ENCODE measurements around the gene RALGAPA2. TPM values are rescaled to one million over a fixed set of nuclear protein-coding genes. Genes with fewer than 3 reads are reported as not detected.

Gene RALGAPA2
- total and polyA plus RNA-seq, 2 of the 13 experiments (the other 11 are each of a cell fraction or from before 2014, with no cell fraction given) = 13.8 to 17.7 TPM

DNA sequence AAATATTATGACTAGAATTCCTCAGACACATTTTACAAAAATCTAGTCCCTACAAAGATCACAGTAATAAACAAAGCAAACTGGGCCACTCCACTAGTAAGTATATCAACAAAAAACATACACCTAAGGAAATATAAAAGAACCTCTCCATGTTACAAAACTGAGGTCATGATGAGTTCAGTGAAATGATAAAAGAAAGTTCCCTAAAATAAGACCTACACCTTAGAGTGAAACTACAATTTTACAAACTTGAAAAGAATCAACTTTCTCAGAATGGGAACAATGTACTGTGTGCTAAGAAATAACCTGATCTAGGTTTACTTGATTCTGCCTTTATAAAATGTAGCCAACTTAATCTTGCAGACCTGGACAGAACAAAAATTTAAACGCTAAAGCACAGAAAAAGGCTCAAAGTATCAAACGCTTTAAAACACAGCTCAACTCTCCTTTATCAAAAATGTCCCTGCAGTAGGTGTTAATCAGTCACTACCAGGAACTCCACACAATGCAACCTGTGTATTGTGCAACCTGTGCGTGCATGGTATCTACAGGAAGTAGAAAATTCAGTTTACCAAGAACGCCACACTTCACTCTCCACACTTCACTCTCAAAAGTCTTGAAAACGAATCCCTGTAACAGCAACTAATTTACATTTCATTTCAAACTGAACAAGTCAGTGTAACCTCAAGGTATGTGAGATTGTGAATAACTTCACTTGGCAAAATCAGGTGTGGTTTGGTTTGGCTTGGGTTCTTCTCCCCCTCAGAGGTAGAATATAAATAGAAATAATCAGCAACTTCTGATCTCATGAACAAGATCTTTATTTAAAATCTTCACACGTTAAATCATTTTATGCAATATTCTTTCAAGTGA is 1.8 kb downstream of the RALGAPA2 start (continued):
- TF ChIP-seq FOXO4 (CRISPR knock-in tag; conservative IDR thresholded peaks at IDR 0.05) (no peak), SOX13 (IDR thresholded peaks at IDR 0.05) (peak; percentile 71; the same call in 1 of the 2 replicates), SOX13 (CRISPR knock-in tag; conservative IDR thresholded peaks at IDR 0.05 in 1 of 2, IDR thresholded peaks at IDR 0.05 in 1 of 2) (peak in 1 of 2 experiments; percentile 97; a peak in 2 of 4 replicates), GATA4 (IDR thresholded peaks at IDR 0.05; ENCODE audit: borderline replicate concordance, low read depth) (peak; percentile 60; the same call in 1 of the 2 replicates), RFXAP (CRISPR knock-in tag; IDR thresholded peaks at IDR 0.05; ENCODE audit: borderline replicate concordance) (no peak), KDM1A (CRISPR knock-in tag; IDR thresholded peaks at IDR 0.05) (0 out of 2 replicates have a peak, but pooled peaks have one; percentile 38), DPF2 (CRISPR knock-in tag; IDR thresholded peaks at IDR 0.05; ENCODE audit: borderline replicate concordance, low read depth) (0 out of 2 replicates have a peak, but pooled peaks have one; percentile 43), ZNF496 (CRISPR knock-in tag; IDR thresholded peaks at IDR 0.05; ENCODE audit: insufficient replicate concordance) (no peak), ZNF713 (CRISPR knock-in tag; IDR thresholded peaks at IDR 0.05) (no peak), SALL1 (CRISPR knock-in tag; IDR thresholded peaks at IDR 0.05) (peak; percentile 58; the same call in 1 of the 2 replicates), THRA (CRISPR knock-in tag; IDR thresholded peaks at IDR 0.05; ENCODE audit: borderline replicate concordance) (peak; percentile 44; the same call in 1 of the 2 replicates), MYC (CRISPR knock-in tag; IDR thresholded peaks at IDR 0.05; ENCODE audit: borderline replicate concordance) (0 out of 2 replicates have a peak, but pooled peaks have one; percentile 1), ONECUT2 (CRISPR knock-in tag; IDR thresholded peaks at IDR 0.05) (no peak), CREB1 (IDR thresholded peaks at IDR 0.05) (0 out of 2 replicates have a peak, but pooled peaks have one; percentile 17), CREB1 (CRISPR knock-in tag; IDR thresholded peaks at IDR 0.05) (no peak), ZNF382 (CRISPR knock-in tag; IDR thresholded peaks at IDR 0.05; ENCODE audit: borderline replicate concordance) (no peak), TAF1 (CRISPR knock-in tag; IDR thresholded peaks at IDR 0.05) (0 out of 2 replicates have a peak, but pooled peaks have one; percentile 16), KDM5B (CRISPR knock-in tag; IDR thresholded peaks at IDR 0.05; ENCODE audit: borderline replicate concordance) (no peak), ZFP91 (CRISPR knock-in tag; IDR thresholded peaks at IDR 0.05; ENCODE audit: borderline replicate concordance) (no peak)
- TF ChIP-seq, protein P1, sequence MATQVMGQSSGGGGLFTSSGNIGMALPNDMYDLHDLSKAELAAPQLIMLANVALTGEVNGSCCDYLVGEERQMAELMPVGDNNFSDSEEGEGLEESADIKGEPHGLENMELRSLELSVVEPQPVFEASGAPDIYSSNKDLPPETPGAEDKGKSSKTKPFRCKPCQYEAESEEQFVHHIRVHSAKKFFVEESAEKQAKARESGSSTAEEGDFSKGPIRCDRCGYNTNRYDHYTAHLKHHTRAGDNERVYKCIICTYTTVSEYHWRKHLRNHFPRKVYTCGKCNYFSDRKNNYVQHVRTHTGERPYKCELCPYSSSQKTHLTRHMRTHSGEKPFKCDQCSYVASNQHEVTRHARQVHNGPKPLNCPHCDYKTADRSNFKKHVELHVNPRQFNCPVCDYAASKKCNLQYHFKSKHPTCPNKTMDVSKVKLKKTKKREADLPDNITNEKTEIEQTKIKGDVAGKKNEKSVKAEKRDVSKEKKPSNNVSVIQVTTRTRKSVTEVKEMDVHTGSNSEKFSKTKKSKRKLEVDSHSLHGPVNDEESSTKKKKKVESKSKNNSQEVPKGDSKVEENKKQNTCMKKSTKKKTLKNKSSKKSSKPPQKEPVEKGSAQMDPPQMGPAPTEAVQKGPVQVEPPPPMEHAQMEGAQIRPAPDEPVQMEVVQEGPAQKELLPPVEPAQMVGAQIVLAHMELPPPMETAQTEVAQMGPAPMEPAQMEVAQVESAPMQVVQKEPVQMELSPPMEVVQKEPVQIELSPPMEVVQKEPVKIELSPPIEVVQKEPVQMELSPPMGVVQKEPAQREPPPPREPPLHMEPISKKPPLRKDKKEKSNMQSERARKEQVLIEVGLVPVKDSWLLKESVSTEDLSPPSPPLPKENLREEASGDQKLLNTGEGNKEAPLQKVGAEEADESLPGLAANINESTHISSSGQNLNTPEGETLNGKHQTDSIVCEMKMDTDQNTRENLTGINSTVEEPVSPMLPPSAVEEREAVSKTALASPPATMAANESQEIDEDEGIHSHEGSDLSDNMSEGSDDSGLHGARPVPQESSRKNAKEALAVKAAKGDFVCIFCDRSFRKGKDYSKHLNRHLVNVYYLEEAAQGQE (IDR thresholded peaks at IDR 0.05; ENCODE audit: borderline replicate concordance in 1 of 2, low read depth in 1 of 2, low read length in 2 of 2) = no peak

Data from HepG2 (cell line).